Cerebellar cortex (tissue), 1 donor: ENCODE results near the gene HELT.
"Not testable (repeated sequence)": the region's sequence is repeated elsewhere in the genome, so short reads cannot be mapped to it uniquely, and the experiment has no call there.

Source experiments
- DNase-seq: peaks from one replicate; pipeline ENCODE4 v3.0.0-alpha.2; 2015; ENCODE audit warnings: low spot score

The HELT gene

DNA sequence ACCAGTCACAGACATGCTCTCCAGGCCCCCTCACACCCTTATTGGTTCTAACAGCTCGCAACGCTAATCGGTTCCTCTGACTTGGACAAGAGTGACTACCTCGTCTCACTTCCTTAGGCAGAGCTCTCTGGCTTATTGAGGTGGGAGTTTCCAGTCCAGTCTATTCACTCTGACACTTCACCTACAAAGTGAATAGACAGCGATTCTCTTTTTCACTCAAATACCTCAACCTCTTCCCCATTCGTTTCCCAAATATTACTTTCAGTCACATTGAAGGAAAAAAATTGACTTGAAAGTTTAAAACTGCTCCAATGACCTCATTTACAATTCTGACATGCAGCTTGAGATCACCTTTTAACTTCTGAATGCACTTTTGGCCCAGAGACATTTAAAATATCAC lies 17.7 kb downstream of the HELT start:
- no peak for DNase-seq

DNA sequence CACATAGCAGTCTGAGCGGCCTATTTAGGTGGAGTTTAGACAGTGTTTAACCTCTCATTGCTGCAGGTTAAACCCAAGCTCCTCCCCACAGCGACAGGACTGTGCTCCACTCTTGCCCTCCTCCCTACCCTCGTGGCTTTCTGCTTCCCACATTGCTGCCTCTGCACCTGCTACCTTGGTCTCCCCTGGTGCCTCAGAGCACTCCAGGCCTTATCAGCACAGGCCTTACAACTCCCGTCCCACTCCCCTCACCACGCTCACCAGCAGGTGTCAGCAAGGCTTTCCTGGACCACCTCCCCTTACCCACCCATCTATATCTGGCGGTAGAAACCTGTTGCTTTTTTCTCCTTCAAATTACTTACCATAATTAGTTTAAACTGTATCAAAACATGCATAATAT lies 18.6 kb downstream of the HELT start:
- no peak for DNase-seq

DNA sequence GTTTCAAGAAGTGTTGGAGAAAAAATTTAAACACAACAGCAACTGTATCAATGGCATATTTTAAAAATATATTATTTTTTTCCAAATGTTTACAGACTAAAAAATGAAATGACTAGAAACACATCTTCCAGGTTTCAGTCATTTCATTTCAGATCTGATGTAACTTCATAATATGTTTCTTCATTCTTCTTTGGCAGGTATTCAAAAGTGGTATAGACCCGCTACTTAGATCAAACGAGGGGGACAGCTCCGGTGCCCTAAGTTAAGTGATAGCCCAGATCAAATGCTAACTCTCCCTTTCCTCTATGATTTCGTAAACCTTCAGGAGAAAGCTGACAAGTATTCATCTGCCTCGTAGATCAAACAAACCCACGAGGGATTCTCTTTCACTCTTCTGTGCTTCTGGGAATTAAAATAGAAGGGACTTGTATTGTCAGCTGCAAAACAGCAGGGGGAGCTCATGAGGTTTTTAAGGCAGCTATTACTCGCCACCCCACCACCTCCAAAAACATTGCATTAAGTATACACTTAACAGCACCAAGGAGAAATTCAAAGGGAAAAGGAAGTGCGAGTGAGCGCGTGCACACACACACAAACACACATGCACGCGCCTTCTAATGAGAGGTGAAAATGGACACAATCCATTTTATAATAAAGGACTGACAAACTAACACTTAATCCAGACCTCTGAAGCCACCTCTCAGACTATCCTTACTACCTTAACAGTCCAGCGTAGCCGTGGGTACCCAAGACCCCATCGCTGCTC lies 21.4 kb downstream of the HELT start:
- DNase-seq = peak; percentile 63

DNA sequence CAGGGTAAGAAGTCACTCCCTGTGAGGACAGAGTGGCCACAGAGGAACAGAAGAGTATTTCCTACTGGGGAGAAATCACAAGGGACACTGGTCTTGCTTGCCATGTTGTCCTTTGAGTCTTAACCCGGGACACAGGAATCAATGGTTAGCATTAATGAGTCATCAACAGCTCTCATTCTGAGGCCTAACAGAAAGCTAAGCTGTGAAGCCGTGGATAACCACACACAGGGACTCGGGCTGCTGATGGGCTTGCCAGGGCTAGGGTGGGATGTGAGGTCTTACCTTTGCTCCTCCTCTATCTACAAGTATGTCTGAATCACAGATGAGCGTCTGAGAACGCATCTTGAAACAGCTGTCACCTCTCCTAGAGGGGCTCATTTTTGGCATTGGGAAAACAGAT lies 22.2 kb downstream of the HELT start:
- DNase-seq = no peak

DNA sequence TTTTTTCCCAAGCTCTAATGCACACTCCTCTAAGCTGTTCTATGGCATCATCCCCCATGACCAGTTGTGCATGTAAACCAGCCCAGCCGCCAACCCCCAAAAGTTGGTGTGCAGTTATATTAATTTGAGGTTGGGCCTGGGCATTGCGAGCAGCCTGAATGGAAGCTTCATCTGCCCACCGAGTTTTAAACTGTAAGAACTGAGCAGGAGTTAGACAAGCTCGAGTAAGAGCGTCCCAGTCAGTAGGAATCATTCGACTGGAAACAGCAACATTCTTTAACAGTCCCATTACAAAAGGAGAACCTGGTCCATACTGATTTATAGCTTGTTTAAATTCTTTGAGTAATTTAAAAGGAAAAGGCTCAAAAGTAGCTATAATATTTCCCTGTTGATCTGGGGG lies 32.0 kb downstream of the HELT start:
- DNase-seq = not testable (repeated sequence)

DNA sequence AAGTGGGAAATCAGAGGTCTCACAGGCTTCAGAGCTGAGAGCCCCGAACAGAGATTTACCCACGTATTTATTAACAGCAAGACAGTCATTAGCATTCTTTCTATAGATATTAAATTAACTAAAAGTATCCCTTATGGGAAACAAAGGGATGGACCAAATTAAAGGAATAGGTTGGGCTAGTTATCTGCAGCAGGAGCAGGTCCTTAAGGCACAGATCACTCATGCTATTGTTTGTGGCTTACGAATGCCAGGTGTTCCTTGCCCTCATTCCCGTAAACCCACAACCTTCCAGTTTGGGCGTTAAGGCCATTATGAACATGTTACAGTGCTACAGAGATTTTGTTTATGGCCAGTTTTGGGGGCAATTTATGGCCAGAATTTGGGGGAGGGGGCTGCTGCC lies 33.0 kb downstream of the HELT start:
- DNase-seq = not testable (repeated sequence)

DNA sequence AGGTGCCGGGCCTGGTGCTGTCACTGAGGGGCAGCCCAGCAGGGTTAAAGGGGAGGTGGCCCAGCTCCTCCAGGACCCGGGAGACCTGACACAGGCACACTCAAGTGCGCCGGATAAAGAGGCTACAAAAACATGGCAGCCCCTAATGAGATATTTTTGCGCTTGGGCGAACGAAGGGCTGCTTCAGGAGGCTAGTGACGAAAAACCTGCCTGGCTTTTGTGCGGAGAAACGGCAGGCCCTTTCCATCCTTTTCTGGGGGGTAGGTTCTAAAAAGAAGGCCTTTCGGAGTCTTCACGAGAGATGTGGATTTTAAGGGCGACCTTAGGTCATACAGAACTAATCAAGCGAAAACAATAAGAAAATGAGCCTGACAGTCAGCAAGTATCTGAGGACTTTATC lies 35.5 kb downstream of the HELT start:
- DNase-seq = no peak

DNA sequence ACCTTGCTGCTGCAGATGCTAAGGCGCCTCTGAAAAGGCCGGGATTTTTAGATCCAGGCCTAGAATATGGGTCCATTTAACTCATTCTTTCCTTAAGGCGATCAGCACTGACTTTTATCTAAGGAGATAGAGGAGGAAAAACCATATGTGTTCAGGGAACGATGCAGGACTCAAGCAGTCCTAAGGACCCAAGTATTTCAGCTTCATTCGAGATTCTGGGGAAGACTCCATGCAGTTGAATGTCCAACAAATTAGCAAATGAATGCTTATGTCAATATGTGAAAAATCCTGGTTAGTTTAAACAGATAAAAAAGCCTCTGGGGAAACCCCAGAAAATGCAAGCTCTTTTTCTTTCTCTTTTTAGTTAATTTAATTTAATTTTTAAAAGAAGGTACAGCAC lies 36.0 kb downstream of the HELT start:
- no peak for DNase-seq

DNA sequence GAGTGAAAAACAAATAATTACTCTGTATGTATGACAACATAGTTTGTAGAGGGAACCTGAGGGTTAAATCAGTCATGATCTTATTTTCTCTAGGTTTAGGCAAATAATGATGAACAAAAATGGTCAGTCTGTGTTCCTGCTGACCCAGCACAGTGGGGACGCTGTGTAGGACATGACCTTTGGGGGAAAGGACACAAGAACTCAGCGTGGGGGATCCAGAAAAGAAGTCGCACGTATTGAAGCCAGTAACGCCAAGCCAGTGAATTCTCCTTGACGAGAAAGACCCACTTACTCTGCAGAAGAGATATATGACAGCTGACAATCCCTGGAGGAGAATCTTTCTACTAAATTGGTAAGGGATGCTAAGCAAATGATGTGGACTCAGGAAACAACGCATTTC lies 36.6 kb downstream of the HELT start:
- DNase-seq = no peak

DNA sequence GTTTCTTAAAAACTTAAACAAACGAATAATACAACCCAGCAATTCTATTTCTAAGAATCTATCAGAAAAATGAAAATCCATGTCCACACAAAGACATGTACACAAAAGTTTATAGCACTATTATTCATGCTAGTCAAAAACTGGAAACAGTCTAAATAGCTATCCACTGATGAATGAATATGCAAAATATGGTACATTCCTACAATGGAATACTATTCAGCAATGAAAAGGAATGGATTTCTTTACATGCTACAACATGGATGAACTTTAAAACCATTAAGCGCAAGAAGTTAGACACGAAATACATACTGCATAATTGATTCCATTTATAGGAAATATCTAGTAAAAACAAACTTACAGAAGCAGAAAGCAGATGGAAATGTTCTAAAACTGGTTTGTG lies 43.3 kb downstream of the HELT start:
- DNase-seq = no peak

DNA sequence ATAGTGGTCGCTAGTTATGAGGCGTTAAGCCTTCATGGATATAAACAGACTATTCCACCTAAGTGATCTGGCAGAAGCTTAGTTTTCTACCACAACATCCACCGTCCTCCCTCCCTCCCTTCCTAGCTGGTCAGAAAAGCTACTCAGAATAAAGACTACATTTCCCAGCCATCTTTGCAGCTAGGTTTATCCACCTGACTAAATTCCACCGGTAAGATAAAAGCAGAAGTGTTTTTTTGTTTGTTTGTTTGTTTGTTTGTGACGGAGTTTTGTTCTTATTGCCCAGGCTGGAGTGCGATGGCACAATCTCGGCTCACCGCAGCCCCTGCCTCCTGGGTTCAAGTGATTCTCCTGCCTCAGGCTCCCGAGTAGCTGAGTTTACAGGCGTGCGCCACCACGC lies 44.3 kb downstream of the HELT start:
- DNase-seq = no peak

DNA sequence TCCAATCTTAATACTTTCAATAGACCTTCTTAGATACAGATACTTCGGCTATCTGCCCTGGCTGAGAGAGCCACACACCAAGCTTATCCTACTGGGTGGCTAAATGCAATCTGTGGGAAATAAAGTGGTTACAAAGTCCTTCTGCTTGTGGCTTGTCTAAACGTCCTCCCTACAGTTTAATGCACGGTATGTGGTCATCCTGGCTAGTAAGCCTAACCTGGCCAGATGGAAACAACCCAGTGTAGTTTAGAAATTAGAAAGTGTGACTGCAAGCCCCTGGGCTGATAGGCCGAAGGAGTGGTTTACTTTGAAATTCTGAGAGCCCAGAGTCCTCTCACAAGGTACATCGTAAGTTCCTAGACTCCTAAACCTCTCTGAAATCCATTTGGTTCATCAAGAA lies 47.9 kb downstream of the HELT start:
- DNase-seq = no peak

DNA sequence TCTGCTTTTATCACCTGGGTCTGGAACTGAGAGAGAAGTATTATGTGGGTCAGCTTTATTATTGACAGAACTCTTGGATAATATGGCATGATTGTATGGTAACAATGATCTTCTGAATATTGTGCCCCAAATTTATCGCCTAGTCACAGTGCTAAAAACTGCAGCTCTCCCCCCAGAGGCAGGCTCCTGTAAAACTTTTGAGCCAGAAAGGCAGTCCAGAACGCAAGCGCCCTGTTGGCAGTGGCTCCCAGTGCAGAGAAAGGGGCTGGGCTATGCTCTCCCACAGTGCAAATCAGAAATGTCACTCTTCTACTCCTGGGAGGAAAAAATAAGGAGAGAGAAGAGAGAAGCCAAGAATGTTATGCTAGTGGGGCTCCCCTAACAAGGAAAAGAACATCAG lies 50.5 kb downstream of the HELT start:
- no peak for DNase-seq
